Caco-2 (cell line): ENCODE results near the gene DIAPH2. TPM values are rescaled to one million over a fixed set of nuclear protein-coding genes. Genes with fewer than 3 reads are reported as not detected.
"Not testable (repeated sequence)": the region's sequence is repeated elsewhere in the genome, so short reads cannot be mapped to it uniquely, and the experiment has no call there.

Experiments used
- BruUV-seq: library from RNA; stranded (reverse); fragments of 400-500 nt; replicated peaks from 2 replicates; lab custom pipeline; 2021; lab: Mats Ljungman, UMichigan
- CTCF ChIA-PET: fragments of 300-600 bp; sonication (Branson Sonifier 250); formaldehyde crosslinking; loops from one replicate; lab custom pipeline; 2022; ENCODE audit warnings: antibody characterized with exemption; lab: Charles Lee
- POLR2A ChIA-PET: fragments of 300-600 bp; sonication (Branson Sonifier 250); formaldehyde crosslinking; loops from one replicate; lab custom pipeline; 2022; ENCODE audit warnings: antibody characterized with exemption; lab: Charles Lee
- DNase-seq, 2 experiments: peaks; one replicate each; pipeline versions ENCODE4 v3.0.0 to v3.0.0-alpha.2; 2020 to 2022
- H3K27me3 ChIP-seq: replicated peaks from 2 replicates; pipeline ENCODE4 v1.6.0; 2011; ENCODE audit warnings: low read length; ENCODE audit not compliant: control insufficient read depth, insufficient read depth
- H3K36me3 ChIP-seq: 2 replicates; pipeline ENCODE4 v1.5.1; 2011; ENCODE audit warnings: low read length; ENCODE audit not compliant: control insufficient read depth, insufficient read depth
- H3K4me1 ChIP-seq: fragments of 250-450 bp; sonication (Bioruptor Pico); 2 replicates; pipeline ENCODE4 v1.5.1; 2020; ENCODE audit warnings: mild to moderate bottlenecking
- H3K4me3 ChIP-seq: 2 replicates; pipeline ENCODE4 v1.5.1; 2011; ENCODE audit warnings: low read depth, mild to moderate bottlenecking, control low read depth, low read length
- H3K9me3 ChIP-seq: fragments of 250-450 bp; sonication (Bioruptor Pico); 2 replicates; pipeline ENCODE4 v1.5.1; 2020; ENCODE audit warnings: mild to moderate bottlenecking, moderate library complexity
- H3K27ac Mint-ChIP-seq: one replicate; pipeline ENCODE4 v1.8.0; 2022; ENCODE audit warnings: mixed read lengths; ENCODE audit not compliant: unreplicated experiment
- H3K27me3 Mint-ChIP-seq: one replicate; pipeline ENCODE4 v1.8.0; 2022; ENCODE audit warnings: mixed read lengths; ENCODE audit not compliant: insufficient read depth, unreplicated experiment
- H3K36me3 Mint-ChIP-seq: one replicate; pipeline ENCODE4 v1.8.0; 2022; ENCODE audit warnings: mild to moderate bottlenecking, mixed read lengths; ENCODE audit not compliant: insufficient read depth, unreplicated experiment
- H3K4me1 Mint-ChIP-seq: one replicate; pipeline ENCODE4 v1.8.0; 2022; ENCODE audit warnings: low read depth, mixed read lengths; ENCODE audit not compliant: unreplicated experiment
- H3K4me3 Mint-ChIP-seq: one replicate; pipeline ENCODE4 v1.8.0; 2022; ENCODE audit warnings: mild to moderate bottlenecking, moderate library complexity, mixed read lengths; ENCODE audit not compliant: unreplicated experiment
- H3K9me3 Mint-ChIP-seq: one replicate; pipeline ENCODE4 v1.8.0; 2022; ENCODE audit warnings: mixed read lengths; ENCODE audit not compliant: unreplicated experiment
- intact Hi-C: fragments of 100-400 bp; cut with micrococcal nuclease; formaldehyde crosslinking; loops from one replicate; pipeline ENCODE4 v1.10.0; 2022; ENCODE audit not compliant: unreplicated experiment
- total RNA-seq: library from RNA; stranded (reverse); gene quantifications from 2 replicates; pipeline ENCODE4 v1.2.3, GENCODE V29; 2022
- TF ChIP-seq, protein P1 (sequence below), 2 experiments: fragments of 200-600 bp in 1 of 2; IDR thresholded peaks; 1 replicate in 1 of 2; 2 replicates in 1 of 2; pipeline versions ENCODE4 v1.5.1 to v1.8.0; 2011 to 2022; ENCODE audit warnings: antibody characterized with exemption in 1 of 2, control low read depth in 1 of 2, inconsistent platforms in 1 of 2, low read depth in 1 of 2, low read length in 1 of 2, mild to moderate bottlenecking in 1 of 2, moderate library complexity in 1 of 2; ENCODE audit not compliant: insufficient read depth in 1 of 2, severe bottlenecking in 1 of 2, unreplicated experiment in 1 of 2

The DIAPH2 gene
- total RNA-seq, 1 experiment from 2014 or later = 16.1 TPM

DNA sequence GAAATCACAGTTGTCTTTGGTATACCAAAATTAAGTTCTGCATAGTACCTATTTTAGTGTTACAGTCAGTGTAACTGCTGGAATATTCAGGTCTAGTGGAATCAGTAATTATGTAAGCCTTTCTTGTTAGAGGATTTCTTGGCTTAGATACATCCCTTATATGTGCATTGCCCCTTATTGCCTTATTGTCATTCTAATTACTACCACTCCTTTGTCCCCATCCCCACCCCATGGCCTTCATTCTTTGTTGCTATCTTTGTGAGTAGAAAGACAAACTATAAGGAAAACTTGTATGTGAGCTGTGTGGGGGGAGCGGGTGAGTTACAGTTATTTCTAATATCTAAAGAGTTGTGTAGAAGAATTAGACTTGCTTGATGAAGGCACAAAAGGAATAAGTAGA, 162.2 kb downstream of the DIAPH2 start:
- intact Hi-C loops = no loop called here
- H3K9me3 Mint-ChIP-seq = no peaks in the 10 kb centered on the region
- CTCF ChIA-PET = no interaction called here
- no peak overlapping the region for H3K4me3 ChIP-seq
- H3K4me1 Mint-ChIP-seq = no peaks in the 10 kb centered on the region
- H3K27me3 Mint-ChIP-seq = no peaks in the 10 kb centered on the region
- H3K36me3 ChIP-seq = no peaks in the 10 kb centered on the region
- H3K9me3 ChIP-seq = no peaks in the 10 kb centered on the region
- H3K4me1 ChIP-seq = no peaks in the 10 kb centered on the region
- TF ChIP-seq, protein P1, sequence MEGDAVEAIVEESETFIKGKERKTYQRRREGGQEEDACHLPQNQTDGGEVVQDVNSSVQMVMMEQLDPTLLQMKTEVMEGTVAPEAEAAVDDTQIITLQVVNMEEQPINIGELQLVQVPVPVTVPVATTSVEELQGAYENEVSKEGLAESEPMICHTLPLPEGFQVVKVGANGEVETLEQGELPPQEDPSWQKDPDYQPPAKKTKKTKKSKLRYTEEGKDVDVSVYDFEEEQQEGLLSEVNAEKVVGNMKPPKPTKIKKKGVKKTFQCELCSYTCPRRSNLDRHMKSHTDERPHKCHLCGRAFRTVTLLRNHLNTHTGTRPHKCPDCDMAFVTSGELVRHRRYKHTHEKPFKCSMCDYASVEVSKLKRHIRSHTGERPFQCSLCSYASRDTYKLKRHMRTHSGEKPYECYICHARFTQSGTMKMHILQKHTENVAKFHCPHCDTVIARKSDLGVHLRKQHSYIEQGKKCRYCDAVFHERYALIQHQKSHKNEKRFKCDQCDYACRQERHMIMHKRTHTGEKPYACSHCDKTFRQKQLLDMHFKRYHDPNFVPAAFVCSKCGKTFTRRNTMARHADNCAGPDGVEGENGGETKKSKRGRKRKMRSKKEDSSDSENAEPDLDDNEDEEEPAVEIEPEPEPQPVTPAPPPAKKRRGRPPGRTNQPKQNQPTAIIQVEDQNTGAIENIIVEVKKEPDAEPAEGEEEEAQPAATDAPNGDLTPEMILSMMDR (IDR thresholded peaks at IDR 0.05; ENCODE audit: insufficient read depth in 1 of 2, low read depth in 1 of 2, low read length in 1 of 2, severe bottlenecking in 1 of 2, unreplicated experiment in 1 of 2) = no peak
- no peaks in the 10 kb centered on the region for H3K27me3 ChIP-seq
- H3K4me3 Mint-ChIP-seq = no peak overlapping the region
- H3K36me3 Mint-ChIP-seq = no peaks in the 10 kb centered on the region
- no peak overlapping the region for H3K27ac Mint-ChIP-seq
- DNase-seq = no peak
- POLR2A ChIA-PET = no interaction called here
- BruUV-seq = no TSS peak

DNA sequence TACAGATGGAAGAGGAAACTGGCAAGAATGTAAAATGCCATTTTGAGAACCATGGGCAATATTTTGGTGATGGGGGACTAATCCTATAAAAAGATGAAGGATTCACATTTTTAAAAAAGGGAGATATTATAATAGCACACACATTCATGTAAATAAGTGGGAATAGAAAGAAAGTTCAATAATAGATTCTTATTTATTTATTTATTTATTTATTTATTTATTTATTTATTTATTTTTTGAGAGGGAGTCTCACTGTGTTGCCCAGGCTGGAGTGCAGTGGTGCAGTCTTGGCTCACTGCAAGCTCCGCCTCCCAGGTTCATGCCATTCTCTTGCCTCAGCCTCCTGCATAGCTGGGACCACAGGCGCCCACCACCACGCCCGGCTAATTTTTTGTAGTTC, 174.8 kb downstream of the DIAPH2 start:
- H3K4me3 ChIP-seq, H3K27ac Mint-ChIP-seq, H3K9me3 ChIP-seq, H3K4me1 Mint-ChIP-seq, POLR2A ChIA-PET, H3K36me3 ChIP-seq, DNase-seq, intact Hi-C loops, H3K27me3 Mint-ChIP-seq, H3K9me3 Mint-ChIP-seq, BruUV-seq, H3K27me3 ChIP-seq, H3K4me1 ChIP-seq, CTCF ChIA-PET, H3K4me3 Mint-ChIP-seq, H3K36me3 Mint-ChIP-seq: not testable (repeated sequence)

DNA sequence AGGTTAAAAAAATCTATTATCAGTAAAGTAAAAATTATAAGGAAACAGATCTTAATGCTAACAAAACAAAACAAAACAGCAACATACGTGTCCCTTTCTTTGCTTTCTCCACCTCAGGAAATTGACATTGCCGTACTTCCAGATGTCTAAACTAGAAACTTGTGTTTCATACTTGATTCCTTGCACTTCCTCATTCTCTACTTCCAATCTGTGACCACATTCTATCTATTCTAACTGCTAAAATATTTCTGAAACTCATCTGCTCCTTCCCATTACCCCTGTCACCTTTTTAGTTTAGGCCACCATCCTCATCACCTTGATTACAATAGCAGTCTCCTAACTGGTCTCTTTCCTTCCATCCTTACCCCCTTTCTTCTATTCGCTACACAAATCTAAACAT, 176.6 kb downstream of the DIAPH2 start:
- H3K36me3 Mint-ChIP-seq = no peaks in the 10 kb centered on the region
- H3K4me3 Mint-ChIP-seq = no peak overlapping the region
- H3K27ac Mint-ChIP-seq = no peak overlapping the region
- CTCF ChIA-PET = no interaction called here
- no peaks in the 10 kb centered on the region for H3K4me1 ChIP-seq
- H3K4me3 ChIP-seq = no peak overlapping the region
- BruUV-seq = no TSS peak
- no peak for DNase-seq
- no peaks in the 10 kb centered on the region for H3K4me1 Mint-ChIP-seq
- H3K27me3 Mint-ChIP-seq = no peaks in the 10 kb centered on the region
- TF ChIP-seq, protein P1 (IDR thresholded peaks at IDR 0.05; ENCODE audit: insufficient read depth in 1 of 2, low read depth in 1 of 2, low read length in 1 of 2, severe bottlenecking in 1 of 2, unreplicated experiment in 1 of 2) = no peak
- H3K9me3 Mint-ChIP-seq = no peaks in the 10 kb centered on the region
- H3K27me3 ChIP-seq = no peaks in the 10 kb centered on the region
- intact Hi-C loops = no loop called here
- POLR2A ChIA-PET = no interaction called here
- H3K36me3 ChIP-seq = no peaks in the 10 kb centered on the region
- no peaks in the 10 kb centered on the region for H3K9me3 ChIP-seq

DNA sequence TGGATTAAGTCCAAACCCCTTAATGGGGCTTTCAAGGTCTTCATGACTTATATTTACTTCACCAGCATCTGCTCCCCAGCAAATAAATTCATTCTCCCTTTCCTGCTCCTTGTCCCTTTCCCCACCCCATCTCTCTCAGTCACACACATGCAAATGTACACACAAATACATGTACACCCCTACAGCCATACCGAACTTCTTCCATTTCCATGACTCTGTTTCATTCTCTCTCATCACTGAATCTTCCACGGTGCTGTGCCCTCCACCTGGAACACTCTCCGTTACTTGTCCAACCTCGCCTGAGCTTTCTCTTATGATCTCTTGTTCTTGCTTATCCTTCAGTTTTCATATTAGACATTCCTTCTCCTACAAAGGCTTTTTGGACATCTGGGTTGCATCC, 177.0 kb downstream of the DIAPH2 start:
- POLR2A ChIA-PET = no interaction called here
- no peaks in the 10 kb centered on the region for H3K4me1 ChIP-seq
- H3K27me3 Mint-ChIP-seq = no peaks in the 10 kb centered on the region
- no peaks in the 10 kb centered on the region for H3K9me3 ChIP-seq
- CTCF ChIA-PET = no interaction called here
- H3K4me1 Mint-ChIP-seq = no peaks in the 10 kb centered on the region
- H3K4me3 Mint-ChIP-seq = no peak overlapping the region
- H3K4me3 ChIP-seq = no peak overlapping the region
- no peaks in the 10 kb centered on the region for H3K27me3 ChIP-seq
- no peaks in the 10 kb centered on the region for H3K36me3 ChIP-seq
- no TSS peak for BruUV-seq
- no peak overlapping the region for H3K27ac Mint-ChIP-seq
- no peak for DNase-seq
- intact Hi-C loops = no loop called here
- TF ChIP-seq, protein P1 (IDR thresholded peaks at IDR 0.05; ENCODE audit: insufficient read depth in 1 of 2, low read depth in 1 of 2, low read length in 1 of 2, severe bottlenecking in 1 of 2, unreplicated experiment in 1 of 2) = no peak
- no peaks in the 10 kb centered on the region for H3K9me3 Mint-ChIP-seq
- no peaks in the 10 kb centered on the region for H3K36me3 Mint-ChIP-seq
